Measurements from ENCODE around the gene TARS2.

DNA sequence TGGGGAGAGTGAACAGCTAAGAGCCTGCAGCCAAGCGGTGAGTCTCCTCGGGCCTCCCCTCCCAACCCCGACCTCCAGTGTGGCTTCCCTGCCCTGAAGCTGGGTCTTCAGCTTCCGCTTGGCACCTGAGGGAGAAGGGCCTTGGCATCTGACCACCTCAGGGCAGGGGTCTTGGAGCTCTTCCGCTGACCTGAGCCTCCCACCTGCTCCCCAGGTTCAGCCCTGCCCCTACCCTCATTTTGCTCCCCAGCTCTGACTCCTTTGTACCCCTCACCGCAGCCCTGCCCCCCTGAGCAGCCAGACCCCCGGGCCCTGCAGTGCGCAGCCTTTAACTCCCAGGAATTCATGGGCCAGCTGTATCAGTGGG, 66.8 kb downstream of the TARS2 start:
- TF ChIP-seq, protein P1, sequence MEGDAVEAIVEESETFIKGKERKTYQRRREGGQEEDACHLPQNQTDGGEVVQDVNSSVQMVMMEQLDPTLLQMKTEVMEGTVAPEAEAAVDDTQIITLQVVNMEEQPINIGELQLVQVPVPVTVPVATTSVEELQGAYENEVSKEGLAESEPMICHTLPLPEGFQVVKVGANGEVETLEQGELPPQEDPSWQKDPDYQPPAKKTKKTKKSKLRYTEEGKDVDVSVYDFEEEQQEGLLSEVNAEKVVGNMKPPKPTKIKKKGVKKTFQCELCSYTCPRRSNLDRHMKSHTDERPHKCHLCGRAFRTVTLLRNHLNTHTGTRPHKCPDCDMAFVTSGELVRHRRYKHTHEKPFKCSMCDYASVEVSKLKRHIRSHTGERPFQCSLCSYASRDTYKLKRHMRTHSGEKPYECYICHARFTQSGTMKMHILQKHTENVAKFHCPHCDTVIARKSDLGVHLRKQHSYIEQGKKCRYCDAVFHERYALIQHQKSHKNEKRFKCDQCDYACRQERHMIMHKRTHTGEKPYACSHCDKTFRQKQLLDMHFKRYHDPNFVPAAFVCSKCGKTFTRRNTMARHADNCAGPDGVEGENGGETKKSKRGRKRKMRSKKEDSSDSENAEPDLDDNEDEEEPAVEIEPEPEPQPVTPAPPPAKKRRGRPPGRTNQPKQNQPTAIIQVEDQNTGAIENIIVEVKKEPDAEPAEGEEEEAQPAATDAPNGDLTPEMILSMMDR (IDR thresholded peaks at IDR 0.05), result no peak
- no peak for TF ChIP-seq EZH2 (IDR thresholded peaks at IDR 0.05)

Measured in neural progenitor cell (in vitro differentiated cells).